Esophagus (tissue), 2 donors: ENCODE data around the gene HADHA. TPM values are rescaled to one million over a fixed set of nuclear protein-coding genes. Genes with fewer than 3 reads are reported as not detected.

Experiments used
- polyA plus RNA-seq, 2 donors: library from polyadenylated mRNA; stranded (reverse); fragments of 200-250 nt; gene quantifications; one replicate each; pipeline ENCODE4 v1.2.3, GENCODE V29; 2013
- donor health status: healthy with polysubstance abuse.
- donor health status: Bipolar disorder and iron deficiency.

The HADHA gene
- polyA plus RNA-seq, 2 donors: 26.4 to 77.1 TPM

Other genes with a start within 250 kb of the HADHA start
- 100 to 1,000 TPM; 190 to 320 TPM for gene RAB10, start 210.5 kb downstream of the HADHA start, polyA plus RNA-seq
- under 1 TPM; 0.35 to 0.64 TPM for gene GAREM2, start 71.5 kb downstream of the HADHA start, polyA plus RNA-seq
- gene HADHB, start 307 bp upstream of the HADHA start, polyA plus RNA-seq: 10 to 100 TPM; 50.0 to 82.4 TPM
- 1 to 10 TPM; 3.9 to 6.8 TPM for gene SELENOI, start 101.5 kb upstream of the HADHA start, polyA plus RNA-seq
- gene ADGRF3, start 102.2 kb upstream of the HADHA start, polyA plus RNA-seq: under 1 TPM; 0.11 to 0.12 TPM
- gene DRC1, start 157.3 kb upstream of the HADHA start, polyA plus RNA-seq: under 1 TPM in 1 of 2 donors, not detected in 1; 0.08 TPM
- under 1 TPM; 0.04 to 0.20 TPM for gene OTOF, start 233.5 kb upstream of the HADHA start, polyA plus RNA-seq